HL-60 (cell line): ENCODE data around the gene RTN4.

Experiments
- GABPA ChIP-seq: IDR thresholded peaks from 2 replicates; pipeline ENCODE4 v1.6.1; 2012; ENCODE audit warnings: low read depth
- POLR2AphosphoS5 ChIP-seq: IDR thresholded peaks from 2 replicates; pipeline ENCODE4 v1.6.1; 2012; ENCODE audit warnings: low read depth
- TF ChIP-seq, protein P1 (sequence below): IDR thresholded peaks from one replicate; pipeline ENCODE4 v1.5.1; 2011; ENCODE audit warnings: low read length, control low read depth, inconsistent platforms; ENCODE audit not compliant: insufficient read depth
- TF ChIP-seq, protein P2 (sequence below): IDR thresholded peaks from 2 replicates; pipeline ENCODE4 v1.6.1; 2012; ENCODE audit warnings: low read depth; ENCODE audit not compliant: insufficient replicate concordance

DNA sequence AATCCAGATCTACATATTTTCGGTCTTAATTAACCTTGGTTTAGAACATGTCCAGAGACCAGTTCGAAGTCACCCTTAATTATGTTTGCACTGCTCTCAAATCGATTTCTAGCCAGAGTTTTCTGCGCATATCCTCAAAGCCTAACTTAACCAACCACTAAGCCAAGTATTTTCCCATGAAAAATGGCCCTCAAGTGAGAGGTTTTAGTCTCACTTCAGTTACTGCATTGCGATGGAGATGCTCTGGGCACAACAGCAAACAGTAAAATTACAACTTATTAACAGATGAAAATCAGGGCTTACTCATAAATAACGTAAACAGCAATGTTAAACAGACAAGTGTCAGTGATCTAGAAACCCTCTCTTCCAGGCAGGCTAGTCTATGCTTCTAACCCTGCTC lies 4.5 kb downstream of the RTN4 start:
- TF ChIP-seq, protein P1, sequence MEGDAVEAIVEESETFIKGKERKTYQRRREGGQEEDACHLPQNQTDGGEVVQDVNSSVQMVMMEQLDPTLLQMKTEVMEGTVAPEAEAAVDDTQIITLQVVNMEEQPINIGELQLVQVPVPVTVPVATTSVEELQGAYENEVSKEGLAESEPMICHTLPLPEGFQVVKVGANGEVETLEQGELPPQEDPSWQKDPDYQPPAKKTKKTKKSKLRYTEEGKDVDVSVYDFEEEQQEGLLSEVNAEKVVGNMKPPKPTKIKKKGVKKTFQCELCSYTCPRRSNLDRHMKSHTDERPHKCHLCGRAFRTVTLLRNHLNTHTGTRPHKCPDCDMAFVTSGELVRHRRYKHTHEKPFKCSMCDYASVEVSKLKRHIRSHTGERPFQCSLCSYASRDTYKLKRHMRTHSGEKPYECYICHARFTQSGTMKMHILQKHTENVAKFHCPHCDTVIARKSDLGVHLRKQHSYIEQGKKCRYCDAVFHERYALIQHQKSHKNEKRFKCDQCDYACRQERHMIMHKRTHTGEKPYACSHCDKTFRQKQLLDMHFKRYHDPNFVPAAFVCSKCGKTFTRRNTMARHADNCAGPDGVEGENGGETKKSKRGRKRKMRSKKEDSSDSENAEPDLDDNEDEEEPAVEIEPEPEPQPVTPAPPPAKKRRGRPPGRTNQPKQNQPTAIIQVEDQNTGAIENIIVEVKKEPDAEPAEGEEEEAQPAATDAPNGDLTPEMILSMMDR = no peak
- TF ChIP-seq, protein P2, sequence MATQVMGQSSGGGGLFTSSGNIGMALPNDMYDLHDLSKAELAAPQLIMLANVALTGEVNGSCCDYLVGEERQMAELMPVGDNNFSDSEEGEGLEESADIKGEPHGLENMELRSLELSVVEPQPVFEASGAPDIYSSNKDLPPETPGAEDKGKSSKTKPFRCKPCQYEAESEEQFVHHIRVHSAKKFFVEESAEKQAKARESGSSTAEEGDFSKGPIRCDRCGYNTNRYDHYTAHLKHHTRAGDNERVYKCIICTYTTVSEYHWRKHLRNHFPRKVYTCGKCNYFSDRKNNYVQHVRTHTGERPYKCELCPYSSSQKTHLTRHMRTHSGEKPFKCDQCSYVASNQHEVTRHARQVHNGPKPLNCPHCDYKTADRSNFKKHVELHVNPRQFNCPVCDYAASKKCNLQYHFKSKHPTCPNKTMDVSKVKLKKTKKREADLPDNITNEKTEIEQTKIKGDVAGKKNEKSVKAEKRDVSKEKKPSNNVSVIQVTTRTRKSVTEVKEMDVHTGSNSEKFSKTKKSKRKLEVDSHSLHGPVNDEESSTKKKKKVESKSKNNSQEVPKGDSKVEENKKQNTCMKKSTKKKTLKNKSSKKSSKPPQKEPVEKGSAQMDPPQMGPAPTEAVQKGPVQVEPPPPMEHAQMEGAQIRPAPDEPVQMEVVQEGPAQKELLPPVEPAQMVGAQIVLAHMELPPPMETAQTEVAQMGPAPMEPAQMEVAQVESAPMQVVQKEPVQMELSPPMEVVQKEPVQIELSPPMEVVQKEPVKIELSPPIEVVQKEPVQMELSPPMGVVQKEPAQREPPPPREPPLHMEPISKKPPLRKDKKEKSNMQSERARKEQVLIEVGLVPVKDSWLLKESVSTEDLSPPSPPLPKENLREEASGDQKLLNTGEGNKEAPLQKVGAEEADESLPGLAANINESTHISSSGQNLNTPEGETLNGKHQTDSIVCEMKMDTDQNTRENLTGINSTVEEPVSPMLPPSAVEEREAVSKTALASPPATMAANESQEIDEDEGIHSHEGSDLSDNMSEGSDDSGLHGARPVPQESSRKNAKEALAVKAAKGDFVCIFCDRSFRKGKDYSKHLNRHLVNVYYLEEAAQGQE = no peak
- TF ChIP-seq POLR2AphosphoS5 (no peak), GABPA (no peak)
